Colonic mucosa (tissue), 4 donors: ENCODE measurements around the gene RNF186. TPM values are rescaled to one million over a fixed set of nuclear protein-coding genes. Genes with fewer than 3 reads are reported as not detected.

Source experiments
- DNase-seq: peaks from one replicate; pipeline ENCODE4 v3.0.0-alpha.2; 2020
- H3K27ac ChIP-seq: fragments of 200-600 bp; one replicate; pipeline ENCODE4 v1.8.0; 2021
- H3K27me3 ChIP-seq: fragments of 200-600 bp; one replicate; pipeline ENCODE4 v1.8.0; 2021
- H3K36me3 ChIP-seq: fragments of 200-600 bp; one replicate; pipeline ENCODE4 v1.8.0; 2021
- H3K4me1 ChIP-seq: fragments of 200-600 bp; one replicate; pipeline ENCODE4 v1.8.0; 2021; ENCODE audit warnings: mild to moderate bottlenecking
- H3K4me3 ChIP-seq: fragments of 200-600 bp; one replicate; pipeline ENCODE4 v1.8.0; 2021
- H3K9ac ChIP-seq, 2 donors: one replicate each; pipeline ENCODE4 v1.7.0; 2013; ENCODE audit warnings: control low read depth in 2 of 2, low read depth in 2 of 2, low read length in 2 of 2
- H3K9me3 ChIP-seq: fragments of 200-600 bp; one replicate; pipeline ENCODE4 v1.8.0; 2021
- CTCF ChIP-seq: fragments of 200-600 bp; IDR thresholded peaks from one replicate; pipeline ENCODE4 v1.8.0; 2022; ENCODE audit warnings: antibody characterized with exemption, mild to moderate bottlenecking
- intact Hi-C: fragments of 100-400 bp; cut with DNase I; formaldehyde crosslinking; loops from one replicate; pipeline ENCODE4 v1.14.1; 2022
- total RNA-seq, 2 donors: library from RNA; stranded (reverse); fragmentation: NEBNext Ultra II Directional in 1 of 2; extraction: Animal tissue kit (Norgen Biotek cat#: 25700) in 1 of 2; gene quantifications; one replicate each; pipeline ENCODE4 v1.2.1, GENCODE V29; 2021
- donor health status: healthy.
- donor health status: DM: no; HTN: no; CAD: no.
- donor health status: DM: no; HTN: no; CAD: no.

RNF186 gene
- total RNA-seq, 2 donors from 2014 or later, result 43.0 to 71.4 TPM

DNA sequence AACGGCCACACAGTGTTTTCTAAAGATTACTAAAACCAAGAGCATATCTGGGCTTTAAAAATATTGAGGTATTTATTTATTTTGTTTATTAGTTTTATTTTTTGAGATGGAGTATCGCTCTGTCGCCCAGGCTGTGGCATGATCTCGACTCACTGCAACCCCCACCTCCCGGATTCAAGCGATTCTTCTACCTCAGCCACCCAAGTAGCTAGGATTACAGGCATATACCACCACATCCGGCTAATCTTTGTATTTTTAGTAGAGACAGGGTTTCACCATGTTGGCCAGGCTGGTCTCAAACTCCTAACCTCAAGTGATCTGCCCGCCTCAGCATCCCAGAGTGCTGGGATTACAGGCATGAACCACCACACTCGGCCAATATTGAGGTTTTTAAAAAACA, 39.3 kb downstream of the RNF186 start:
- Histone ChIP-seq H3K9me3 (no peaks in the 10 kb centered on the region), H3K9ac (no peak overlapping the region), H3K4me1 (no peaks in the 10 kb centered on the region), H3K27me3 (no peaks in the 10 kb centered on the region), H3K4me3 (no peak overlapping the region), H3K27ac (no peak overlapping the region), H3K36me3 (peaks cover 5% of the 10 kb centered on the region)
- no peak for DNase-seq
- no peak for TF ChIP-seq CTCF
- intact Hi-C loops, result no loop called here

- intact Hi-C loops, result no loop called here
- no peak for DNase-seq
- TF ChIP-seq CTCF, result no peak
- Histone ChIP-seq H3K4me1 (no peaks in the 10 kb centered on the region), H3K4me3 (no peak overlapping the region), H3K36me3 (peaks cover 8% of the 10 kb centered on the region), H3K27ac (no peak overlapping the region), H3K27me3 (no peaks in the 10 kb centered on the region), H3K9me3 (no peaks in the 10 kb centered on the region), H3K9ac (no peak overlapping the region)
Observed at GRCh38 chr1:19775317-19775716, 39.8 kb downstream of the RNF186 start.

DNA sequence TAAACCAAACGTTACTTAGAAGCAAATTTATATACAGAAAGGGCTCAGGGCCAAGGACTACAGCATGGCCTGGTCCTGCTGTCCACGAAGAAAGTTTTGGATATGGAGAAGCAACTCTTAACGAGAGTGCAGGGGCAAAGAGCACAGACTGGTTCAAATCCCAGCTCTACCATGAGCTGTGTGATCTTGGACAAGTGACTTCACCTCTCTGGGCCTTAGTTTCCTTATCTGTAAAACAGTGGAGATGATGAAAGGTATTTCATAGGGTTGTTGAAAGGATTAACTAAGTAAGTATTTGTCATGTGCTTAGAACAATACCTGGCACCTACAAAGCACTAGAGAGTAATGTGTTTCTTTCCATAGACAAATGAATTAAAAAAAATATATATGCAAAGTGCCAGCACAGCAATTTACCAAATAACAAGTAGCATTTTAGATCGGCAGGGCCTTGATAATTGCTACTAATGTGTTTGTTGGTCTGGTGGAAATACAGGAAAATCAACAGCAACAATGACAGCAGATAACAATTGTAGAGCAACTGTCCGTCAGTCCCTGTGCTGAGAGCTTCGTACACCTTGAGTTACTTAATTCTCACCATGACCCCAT, 40.8 kb downstream of the RNF186 start:
- Histone ChIP-seq H3K36me3 (peaks cover 3% of the 10 kb centered on the region), H3K9me3 (no peaks in the 10 kb centered on the region), H3K9ac (no peak overlapping the region), H3K4me1 (no peaks in the 10 kb centered on the region), H3K4me3 (no peak overlapping the region), H3K27ac (no peak overlapping the region), H3K27me3 (no peaks in the 10 kb centered on the region)
- intact Hi-C loops, result no loop called here
- DNase-seq, result no peak
- TF ChIP-seq CTCF, result no peak

DNA sequence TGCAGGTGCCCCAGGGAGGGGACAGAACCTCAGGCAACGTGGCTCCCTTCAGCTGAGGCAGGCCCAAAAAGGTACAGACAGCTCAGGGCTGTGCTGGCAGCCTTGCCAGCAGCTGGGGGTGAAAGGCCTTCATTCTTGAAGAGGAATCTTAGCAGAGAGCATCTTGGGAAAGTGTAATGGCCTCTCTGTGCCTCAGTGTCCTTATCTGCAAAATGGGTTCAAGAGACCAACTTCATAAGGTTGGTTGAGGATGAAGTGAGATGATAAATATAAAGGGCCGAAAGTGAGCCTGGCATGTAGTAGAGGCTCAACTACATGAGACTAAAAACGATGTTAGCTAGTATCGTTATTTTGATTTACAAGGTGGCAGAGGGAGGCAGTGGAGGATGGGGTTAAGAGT, 41.6 kb downstream of the RNF186 start:
- H3K36me3 ChIP-seq, result peaks cover 3% of the 10 kb centered on the region
- H3K9me3 ChIP-seq, result no peaks in the 10 kb centered on the region
- DNase-seq, result no peak
- intact Hi-C loops, result no loop called here
- no peak overlapping the region for H3K9ac ChIP-seq
- H3K4me1 ChIP-seq, result no peaks in the 10 kb centered on the region
- no peaks in the 10 kb centered on the region for H3K27me3 ChIP-seq
- no peak overlapping the region for H3K27ac ChIP-seq
- TF ChIP-seq CTCF, result no peak
- no peak overlapping the region for H3K4me3 ChIP-seq

GRCh38 chr1:19772053-19772452, 43.0 kb downstream of the RNF186 start:
- H3K36me3 ChIP-seq, result peaks cover 3% of the 10 kb centered on the region
- DNase-seq, result no peak
- TF ChIP-seq CTCF, result no peak
- H3K4me1 ChIP-seq, result no peaks in the 10 kb centered on the region
- no peaks in the 10 kb centered on the region for H3K27me3 ChIP-seq
- intact Hi-C loops, result no loop called here
- no peak overlapping the region for H3K4me3 ChIP-seq
- H3K27ac ChIP-seq, result no peak overlapping the region
- no peak overlapping the region for H3K9ac ChIP-seq
- no peaks in the 10 kb centered on the region for H3K9me3 ChIP-seq
